SK-N-SH treated with all-trans-retinoic acid at 6 μM for 48 hours (cell line): Measurements from ENCODE around the gene ITPRID2.

Experiments used
- ARNTL ChIP-seq: fragments of 450-650 bp; formaldehyde crosslinking; IDR thresholded peaks from 2 replicates; pipeline ENCODE4 v1.5.0; 2020; ENCODE audit warnings: low read depth, mild to moderate bottlenecking, moderate library complexity, borderline replicate concordance
- BACH2 ChIP-seq: fragments of 250-450 bp; sonication (Bioruptor Pico); IDR thresholded peaks from 2 replicates; pipeline ENCODE4 v1.9.0; 2021; ENCODE audit warnings: mild to moderate bottlenecking, borderline replicate concordance
- CREB5 ChIP-seq: fragments of 250-450 bp; sonication (Bioruptor Pico); IDR thresholded peaks from 2 replicates; pipeline ENCODE4 v1.5.1; 2020; ENCODE audit warnings: low read depth, mild to moderate bottlenecking, moderate library complexity
- ESRRG ChIP-seq: fragments of 250-450 bp; sonication (Bioruptor Pico); IDR thresholded peaks from 2 replicates; pipeline ENCODE4 v1.6.1; 2021; ENCODE audit warnings: mild to moderate bottlenecking
- ISL1 ChIP-seq: fragments of 250-450 bp; sonication (Bioruptor Pico); IDR thresholded peaks from 2 replicates; pipeline ENCODE4 v2.1.2; 2022; ENCODE audit warnings: mild to moderate bottlenecking, moderate library complexity
- OSR1 ChIP-seq: fragments of 250-450 bp; sonication (Bioruptor Pico); IDR thresholded peaks from 2 replicates; pipeline ENCODE4 v1.8.0; 2022; ENCODE audit warnings: moderate library complexity, mild to moderate bottlenecking, inconsistent platforms
- PATZ1 ChIP-seq: fragments of 250-450 bp; sonication (Bioruptor Pico); IDR thresholded peaks from 2 replicates; pipeline ENCODE4 v1.8.0; 2020; ENCODE audit warnings: mild to moderate bottlenecking, moderate library complexity, borderline replicate concordance
- PPARA ChIP-seq: fragments of 250-450 bp; sonication (Bioruptor Pico); IDR thresholded peaks from 2 replicates; pipeline ENCODE4 v1.5.0; 2020; ENCODE audit warnings: mild to moderate bottlenecking, borderline replicate concordance
- ZFP3 ChIP-seq: fragments of 250-450 bp; sonication (Bioruptor Pico); IDR thresholded peaks from 2 replicates; pipeline ENCODE4 v1.5.0; 2020; ENCODE audit warnings: mild to moderate bottlenecking, moderate library complexity
- ZFP30 ChIP-seq: fragments of 450-650 bp; formaldehyde crosslinking; IDR thresholded peaks from 2 replicates; pipeline ENCODE4 v1.5.0; 2022; ENCODE audit warnings: mild to moderate bottlenecking, moderate library complexity

- no peak for TF ChIP-seq PPARA (CRISPR knock-in tag)
- TF ChIP-seq PATZ1 (CRISPR knock-in tag), result no peak
- no peak for TF ChIP-seq ARNTL (CRISPR knock-in tag)
- TF ChIP-seq ZFP30 (CRISPR knock-in tag), result no peak
- TF ChIP-seq CREB5 (CRISPR knock-in tag), result no peak
- no peak for TF ChIP-seq ISL1 (CRISPR knock-in tag)
- TF ChIP-seq ESRRG (CRISPR knock-in tag), result no peak
- TF ChIP-seq ZFP3 (CRISPR knock-in tag), result no peak
- no peak for TF ChIP-seq BACH2 (CRISPR knock-in tag)
- TF ChIP-seq OSR1 (CRISPR knock-in tag), result no peak
Measured at GRCh38 chr2:181952404-181953226, 61.1 kb downstream of the ITPRID2 start.
